ENCODE data around the gene ZNF490. TPM values are rescaled to one million over a fixed set of nuclear protein-coding genes. Genes with fewer than 3 reads are reported as not detected.

The ZNF490 gene
- total and polyA plus RNA-seq, 10 of the 15 experiments (the other 5 are each of a cell fraction or from before 2014, with no cell fraction given): 0.57 to 8.4 (median 3.2) TPM

DNA sequence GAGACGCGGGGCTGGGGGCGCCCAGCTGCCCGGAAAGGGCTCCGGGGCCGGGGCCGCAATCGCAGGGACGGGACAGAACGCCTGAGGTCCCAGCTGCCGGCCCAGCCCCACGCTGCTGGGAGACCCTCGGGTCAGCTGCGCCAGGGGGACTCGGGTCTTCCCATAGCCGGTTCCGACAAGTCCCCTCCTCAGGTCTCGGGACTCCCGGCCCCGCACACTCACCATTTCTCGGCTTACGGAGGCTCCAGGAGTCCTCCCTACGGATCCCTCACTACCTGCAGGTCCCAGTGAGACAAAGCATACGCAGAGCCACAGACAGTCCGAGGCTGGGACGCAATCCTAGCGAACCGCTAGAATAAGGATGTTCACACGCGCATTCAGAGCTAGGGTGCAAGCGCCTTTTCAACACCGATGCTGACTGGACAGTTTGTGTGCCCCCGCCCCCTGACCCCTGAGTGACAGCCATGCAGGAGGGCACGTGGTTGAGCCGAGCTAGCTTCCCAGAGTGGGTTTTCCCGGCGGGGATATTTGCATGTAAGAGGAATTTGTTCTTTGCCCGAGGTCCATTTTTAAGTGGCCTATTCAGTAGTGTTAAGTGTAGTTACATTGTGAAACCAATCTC, 13.6 kb downstream of the ZNF490 start:
- Histone ChIP-seq H4K20me1 (ENCODE audit: control insufficient read depth, insufficient read depth) (no peaks in the 10 kb centered on the region), H3K4me1 (ENCODE audit: control insufficient read depth, insufficient read depth, low read length) (no peaks in the 10 kb centered on the region), H3K4me3 (no peak overlapping the region), H3K27me3 (replicated peaks in 1 of 2; ENCODE audit: control insufficient read depth in 2 of 2, insufficient read depth in 2 of 2, low read length in 1 of 2) (no peaks in the 10 kb centered on the region), H3K27ac (ENCODE audit: control insufficient read depth, insufficient read depth) (no peak overlapping the region), H3K4me2 (ENCODE audit: control insufficient read depth, insufficient read depth) (no peak overlapping the region), H2AFZ (ENCODE audit: control insufficient read depth, low read depth, low read length) (no peak overlapping the region), H3K79me2 (ENCODE audit: control insufficient read depth, insufficient read depth, low read length) (no peaks in the 10 kb centered on the region), H3K36me3 (ENCODE audit: control insufficient read depth in 2 of 2, insufficient read depth in 2 of 2, low read length in 1 of 2) (no peaks in the 10 kb centered on the region; a peak in 2 of 4 replicates), H3K9me3 (replicated peaks; ENCODE audit: control insufficient read depth, insufficient read depth, low read length) (no peaks in the 10 kb centered on the region; the same call in 2 of the 3 replicates), H3K9ac (ENCODE audit: control insufficient read depth, insufficient read depth, low read length) (no peak overlapping the region)
- no peak for ATAC-seq
- ChIA-PET CTCF (no interaction called here), RAD21 (ENCODE audit: unreplicated experiment) (no interaction called here), SMC1A (ENCODE audit: uncharacterized antibody, unreplicated experiment) (no interaction called here), POLR2A (no interaction called here)
- no peak for TF ChIP-seq POLR2AphosphoS2 (IDR thresholded peaks at IDR 0.05; ENCODE audit: low read depth, low read length)
- no peak for TF ChIP-seq SMARCA5 (IDR thresholded peaks at IDR 0.05)
- TF ChIP-seq ASH2L (IDR thresholded peaks at IDR 0.05; ENCODE audit: borderline replicate concordance, low read depth): no peak
- TF ChIP-seq, protein P1, sequence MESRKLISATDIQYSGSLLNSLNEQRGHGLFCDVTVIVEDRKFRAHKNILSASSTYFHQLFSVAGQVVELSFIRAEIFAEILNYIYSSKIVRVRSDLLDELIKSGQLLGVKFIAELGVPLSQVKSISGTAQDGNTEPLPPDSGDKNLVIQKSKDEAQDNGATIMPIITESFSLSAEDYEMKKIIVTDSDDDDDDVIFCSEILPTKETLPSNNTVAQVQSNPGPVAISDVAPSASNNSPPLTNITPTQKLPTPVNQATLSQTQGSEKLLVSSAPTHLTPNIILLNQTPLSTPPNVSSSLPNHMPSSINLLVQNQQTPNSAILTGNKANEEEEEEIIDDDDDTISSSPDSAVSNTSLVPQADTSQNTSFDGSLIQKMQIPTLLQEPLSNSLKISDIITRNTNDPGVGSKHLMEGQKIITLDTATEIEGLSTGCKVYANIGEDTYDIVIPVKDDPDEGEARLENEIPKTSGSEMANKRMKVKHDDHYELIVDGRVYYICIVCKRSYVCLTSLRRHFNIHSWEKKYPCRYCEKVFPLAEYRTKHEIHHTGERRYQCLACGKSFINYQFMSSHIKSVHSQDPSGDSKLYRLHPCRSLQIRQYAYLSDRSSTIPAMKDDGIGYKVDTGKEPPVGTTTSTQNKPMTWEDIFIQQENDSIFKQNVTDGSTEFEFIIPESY (IDR thresholded peaks at IDR 0.05): no peak
- TF ChIP-seq, protein P2, sequence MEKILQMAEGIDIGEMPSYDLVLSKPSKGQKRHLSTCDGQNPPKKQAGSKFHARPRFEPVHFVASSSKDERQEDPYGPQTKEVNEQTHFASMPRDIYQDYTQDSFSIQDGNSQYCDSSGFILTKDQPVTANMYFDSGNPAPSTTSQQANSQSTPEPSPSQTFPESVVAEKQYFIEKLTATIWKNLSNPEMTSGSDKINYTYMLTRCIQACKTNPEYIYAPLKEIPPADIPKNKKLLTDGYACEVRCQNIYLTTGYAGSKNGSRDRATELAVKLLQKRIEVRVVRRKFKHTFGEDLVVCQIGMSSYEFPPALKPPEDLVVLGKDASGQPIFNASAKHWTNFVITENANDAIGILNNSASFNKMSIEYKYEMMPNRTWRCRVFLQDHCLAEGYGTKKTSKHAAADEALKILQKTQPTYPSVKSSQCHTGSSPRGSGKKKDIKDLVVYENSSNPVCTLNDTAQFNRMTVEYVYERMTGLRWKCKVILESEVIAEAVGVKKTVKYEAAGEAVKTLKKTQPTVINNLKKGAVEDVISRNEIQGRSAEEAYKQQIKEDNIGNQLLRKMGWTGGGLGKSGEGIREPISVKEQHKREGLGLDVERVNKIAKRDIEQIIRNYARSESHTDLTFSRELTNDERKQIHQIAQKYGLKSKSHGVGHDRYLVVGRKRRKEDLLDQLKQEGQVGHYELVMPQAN (conservative IDR thresholded peaks at IDR 0.05): no peak
- TF ChIP-seq, protein P3, sequence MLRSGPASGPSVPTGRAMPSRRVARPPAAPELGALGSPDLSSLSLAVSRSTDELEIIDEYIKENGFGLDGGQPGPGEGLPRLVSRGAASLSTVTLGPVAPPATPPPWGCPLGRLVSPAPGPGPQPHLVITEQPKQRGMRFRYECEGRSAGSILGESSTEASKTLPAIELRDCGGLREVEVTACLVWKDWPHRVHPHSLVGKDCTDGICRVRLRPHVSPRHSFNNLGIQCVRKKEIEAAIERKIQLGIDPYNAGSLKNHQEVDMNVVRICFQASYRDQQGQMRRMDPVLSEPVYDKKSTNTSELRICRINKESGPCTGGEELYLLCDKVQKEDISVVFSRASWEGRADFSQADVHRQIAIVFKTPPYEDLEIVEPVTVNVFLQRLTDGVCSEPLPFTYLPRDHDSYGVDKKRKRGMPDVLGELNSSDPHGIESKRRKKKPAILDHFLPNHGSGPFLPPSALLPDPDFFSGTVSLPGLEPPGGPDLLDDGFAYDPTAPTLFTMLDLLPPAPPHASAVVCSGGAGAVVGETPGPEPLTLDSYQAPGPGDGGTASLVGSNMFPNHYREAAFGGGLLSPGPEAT (IDR thresholded peaks at IDR 0.05; ENCODE audit: low read depth): no peak
- no peak for TF ChIP-seq SMAD1 (IDR thresholded peaks at IDR 0.05; ENCODE audit: low read depth, partially characterized antibody)
- TF ChIP-seq CEBPB (IDR thresholded peaks at IDR 0.05; ENCODE audit: borderline replicate concordance in 1 of 2, low read depth in 2 of 2, low read length in 2 of 2): no peak
- no peak for TF ChIP-seq PML (IDR thresholded peaks at IDR 0.05; ENCODE audit: low read length)
- in situ Hi-C loops (cut with MboI) (no loop called here), intact Hi-C loops (cut with micrococcal nuclease; ENCODE audit: unreplicated experiment) (no loop called here)
- FAIRE-seq: no peak
- no peak for DNase-seq (ENCODE audit: low read depth, low spot score)
- WGBS (ENCODE audit: insufficient coverage, insufficient replicate concordance, low lambda C conversion rate, missing lambda C conversion rate): 95% methylated on average over 38 of the region's 38 CpGs
- TSS peak; percentile 35 for BruUV-seq (replicated peaks)

All from GM12878 (cell line).